ENCODE data around the gene PARD3B.

PARD3B gene

GRCh38 chr2:204665207-204665606, 119.9 kb downstream of the PARD3B start:
- Histone ChIP-seq H3K79me2 (ENCODE audit: low read length) (no peaks in the 10 kb centered on the region), H4K20me1 (ENCODE audit: insufficient read depth, low read length) (no peaks in the 10 kb centered on the region), H2AFZ (ENCODE audit: low read length) (no peak overlapping the region), H3K4me1 (ENCODE audit: low read length) (no peaks in the 10 kb centered on the region), H3K27me3 (replicated peaks; ENCODE audit: insufficient read depth, low read length) (no peaks in the 10 kb centered on the region), H3K36me3 (replicated peaks; ENCODE audit: insufficient read depth, low read length) (no peaks in the 10 kb centered on the region), H3K9me3 (replicated peaks; ENCODE audit: insufficient read depth, low read length) (no peaks in the 10 kb centered on the region), H3F3A (ENCODE audit: insufficient read depth, low read length) (no peaks in the 10 kb centered on the region), H3K9ac (ENCODE audit: low read length) (no peak overlapping the region), H3K4me3 (ENCODE audit: low read length) (no peak overlapping the region), H3K27ac (ENCODE audit: low read length) (no peak overlapping the region), H3K4me2 (ENCODE audit: low read depth, low read length) (no peak overlapping the region), H3K9me2 (replicated peaks; ENCODE audit: insufficient read depth, low read length) (no peaks in the 10 kb centered on the region)
- TF ChIP-seq EZH2phosphoT487 (IDR thresholded peaks at IDR 0.05; ENCODE audit: low read length) (no peak), CTCF (IDR thresholded peaks at IDR 0.05; ENCODE audit: low read length) (no peak), EZH2 (optimal IDR thresholded peaks at IDR 0.05; ENCODE audit: low read depth, low read length) (no peak)
- DNase-seq, result no peak

- Histone ChIP-seq H3K4me1 (ENCODE audit: low read length) (no peaks in the 10 kb centered on the region), H3K27me3 (replicated peaks; ENCODE audit: insufficient read depth, low read length) (no peaks in the 10 kb centered on the region), H3K4me3 (ENCODE audit: low read length) (no peak overlapping the region), H3K4me2 (ENCODE audit: low read depth, low read length) (no peak overlapping the region), H2AFZ (ENCODE audit: low read length) (no peak overlapping the region), H3K79me2 (ENCODE audit: low read length) (no peaks in the 10 kb centered on the region), H3K9ac (ENCODE audit: low read length) (no peak overlapping the region), H3K27ac (ENCODE audit: low read length) (no peak overlapping the region), H3F3A (ENCODE audit: insufficient read depth, low read length) (no peaks in the 10 kb centered on the region), H3K9me2 (replicated peaks; ENCODE audit: insufficient read depth, low read length) (no peaks in the 10 kb centered on the region), H4K20me1 (ENCODE audit: insufficient read depth, low read length) (no peaks in the 10 kb centered on the region), H3K36me3 (replicated peaks; ENCODE audit: insufficient read depth, low read length) (no peaks in the 10 kb centered on the region), H3K9me3 (replicated peaks; ENCODE audit: insufficient read depth, low read length) (no peaks in the 10 kb centered on the region)
- no peak for DNase-seq
- TF ChIP-seq EZH2phosphoT487 (IDR thresholded peaks at IDR 0.05; ENCODE audit: low read length), result no peak
- TF ChIP-seq EZH2 (optimal IDR thresholded peaks at IDR 0.05; ENCODE audit: low read depth, low read length), result no peak
- TF ChIP-seq CTCF (IDR thresholded peaks at IDR 0.05; ENCODE audit: low read length), result no peak
Observed at GRCh38 chr2:204665771-204666170, 120.5 kb downstream of the PARD3B start.

GRCh38 chr2:204667990-204668389, 122.7 kb downstream of the PARD3B start:
- Histone ChIP-seq H3K79me2 (ENCODE audit: low read length) (no peaks in the 10 kb centered on the region), H3K27ac (ENCODE audit: low read length) (no peak overlapping the region), H3K4me3 (ENCODE audit: low read length) (no peak overlapping the region), H3K9ac (ENCODE audit: low read length) (no peak overlapping the region), H3K9me3 (replicated peaks; ENCODE audit: insufficient read depth, low read length) (no peaks in the 10 kb centered on the region), H4K20me1 (ENCODE audit: insufficient read depth, low read length) (no peaks in the 10 kb centered on the region), H3K9me2 (replicated peaks; ENCODE audit: insufficient read depth, low read length) (no peaks in the 10 kb centered on the region), H3K36me3 (replicated peaks; ENCODE audit: insufficient read depth, low read length) (no peaks in the 10 kb centered on the region), H3K4me2 (ENCODE audit: low read depth, low read length) (no peak overlapping the region), H3K27me3 (replicated peaks; ENCODE audit: insufficient read depth, low read length) (no peaks in the 10 kb centered on the region), H3F3A (ENCODE audit: insufficient read depth, low read length) (no peaks in the 10 kb centered on the region), H2AFZ (ENCODE audit: low read length) (no peak overlapping the region), H3K4me1 (ENCODE audit: low read length) (no peaks in the 10 kb centered on the region)
- TF ChIP-seq EZH2 (optimal IDR thresholded peaks at IDR 0.05; ENCODE audit: low read depth, low read length) (no peak), CTCF (IDR thresholded peaks at IDR 0.05; ENCODE audit: low read length) (no peak), EZH2phosphoT487 (IDR thresholded peaks at IDR 0.05; ENCODE audit: low read length) (no peak)
- DNase-seq, result no peak

All from MM.1S (cell line).